Progenitor cell of endocrine pancreas (in vitro differentiated cells): Measurements from ENCODE around the gene GDF10. TPM values are rescaled to one million over a fixed set of nuclear protein-coding genes. Genes with fewer than 3 reads are reported as not detected.

Experiments
- DNase-seq: peaks from one replicate; pipeline ENCODE4 v3.0.0; 2021; ENCODE audit warnings: low spot score; ENCODE audit not compliant: unreplicated experiment
- H3K27ac Mint-ChIP-seq: 2 replicates; pipeline ENCODE4 v1.8.0; 2021; ENCODE audit warnings: mild to moderate bottlenecking, moderate library complexity, mixed read lengths
- H3K27me3 Mint-ChIP-seq: 2 replicates; pipeline ENCODE4 v1.8.0; 2021; ENCODE audit warnings: mixed read lengths
- H3K36me3 Mint-ChIP-seq: 2 replicates; pipeline ENCODE4 v1.8.0; 2022; ENCODE audit warnings: mixed read lengths; ENCODE audit not compliant: insufficient read depth
- H3K4me1 Mint-ChIP-seq: 2 replicates; pipeline ENCODE4 v1.8.0; 2021; ENCODE audit warnings: low read depth, mixed read lengths
- H3K4me3 Mint-ChIP-seq: 2 replicates; pipeline ENCODE4 v1.8.0; 2021; ENCODE audit warnings: low read depth, mild to moderate bottlenecking, moderate library complexity, mixed read lengths
- H3K9me3 Mint-ChIP-seq: 2 replicates; pipeline ENCODE4 v1.8.0; 2021; ENCODE audit warnings: low read depth, mixed read lengths
- CTCF ChIP-seq: fragments of 200-600 bp; sonication (generic); IDR thresholded peaks from one replicate; pipeline ENCODE4 v1.5.0; 2021; ENCODE audit warnings: antibody characterized with exemption, mild to moderate bottlenecking; ENCODE audit not compliant: unreplicated experiment
- total RNA-seq: library from RNA; stranded (reverse); gene quantifications from 2 replicates; pipeline ENCODE4 v1.2.1, GENCODE V29; 2021

The GDF10 gene
- total RNA-seq, 1 donor from 2014 or later, result not detected

GRCh38 chr10:47315421-47315820 lies 15.4 kb downstream of the GDF10 start:
- Mint-ChIP-seq H3K4me3 (no peak overlapping the region), H3K4me1 (no peaks in the 10 kb centered on the region), H3K27ac (no peak overlapping the region), H3K9me3 (peaks cover 2% of the 10 kb centered on the region), H3K27me3 (peaks cover 37% of the 10 kb centered on the region), H3K36me3 (no peaks in the 10 kb centered on the region)
- DNase-seq, result no peak
- no peak for TF ChIP-seq CTCF

GRCh38 chr10:47316131-47316530 lies 16.1 kb downstream of the GDF10 start:
- H3K9me3 Mint-ChIP-seq, result peaks cover 2% of the 10 kb centered on the region
- no peak for TF ChIP-seq CTCF

GRCh38 chr10:47317251-47317650 lies 17.3 kb downstream of the GDF10 start:
- DNase-seq, result no peak
- H3K27me3 Mint-ChIP-seq, result peaks cover 38% of the 10 kb centered on the region
- no peaks in the 10 kb centered on the region for H3K36me3 Mint-ChIP-seq
- no peak overlapping the region for H3K4me3 Mint-ChIP-seq
- peaks cover 2% of the 10 kb centered on the region for H3K9me3 Mint-ChIP-seq
- no peak for TF ChIP-seq CTCF
- no peak overlapping the region for H3K27ac Mint-ChIP-seq
- peaks cover 6% of the 10 kb centered on the region for H3K4me1 Mint-ChIP-seq

More at GRCh38 chr10:47316131-47316530, 16.1 kb downstream of the GDF10 start:
- Mint-ChIP-seq H3K36me3 (no peaks in the 10 kb centered on the region), H3K27me3 (peaks cover 37% of the 10 kb centered on the region), H3K4me1 (peaks cover 2% of the 10 kb centered on the region), H3K4me3 (no peak overlapping the region), H3K27ac (no peak overlapping the region)
- DNase-seq, result no peak

GRCh38 chr10:47318706-47319105 lies 18.7 kb downstream of the GDF10 start:
- H3K9me3 Mint-ChIP-seq, result peaks cover 2% of the 10 kb centered on the region
- H3K4me3 Mint-ChIP-seq, result no peak overlapping the region
- no peak for TF ChIP-seq CTCF
- no peak for DNase-seq
- H3K27ac Mint-ChIP-seq, result no peak overlapping the region
- peaks cover 37% of the 10 kb centered on the region for H3K27me3 Mint-ChIP-seq
- peaks cover 15% of the 10 kb centered on the region for H3K4me1 Mint-ChIP-seq
- H3K36me3 Mint-ChIP-seq, result no peaks in the 10 kb centered on the region

DNA sequence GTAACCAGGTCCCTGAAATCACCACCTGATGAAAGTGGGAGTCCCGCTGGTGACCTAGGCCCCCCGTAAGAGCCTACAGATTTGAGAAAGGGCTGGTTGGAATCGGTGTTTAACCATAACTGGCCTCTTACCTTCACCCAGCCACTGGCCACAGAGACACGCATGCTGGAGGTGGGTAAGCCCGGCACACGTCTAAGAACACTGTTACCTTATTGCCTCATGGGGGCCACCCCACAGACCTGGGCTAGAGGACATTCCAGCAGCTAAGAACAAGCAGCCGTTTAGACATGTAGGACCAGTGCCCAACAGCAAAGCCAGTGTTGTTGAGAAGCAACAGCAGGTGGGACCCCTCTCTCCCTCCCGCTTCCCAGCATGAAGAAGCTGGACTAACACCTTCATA lies 19.8 kb downstream of the GDF10 start:
- Mint-ChIP-seq H3K27ac (no peak overlapping the region), H3K36me3 (no peaks in the 10 kb centered on the region), H3K4me1 (peaks cover 21% of the 10 kb centered on the region), H3K4me3 (no peak overlapping the region), H3K27me3 (peaks cover 34% of the 10 kb centered on the region), H3K9me3 (peaks cover 2% of the 10 kb centered on the region)
- no peak for DNase-seq
- TF ChIP-seq CTCF, result no peak
